GM23338 (cell line): Measurements from ENCODE around the gene DPH7. TPM values are rescaled to one million over a fixed set of nuclear protein-coding genes. Genes with fewer than 3 reads are reported as not detected.

Experiments
- ATAC-seq: fragments of 200-7000 bp; cut with Tn5 transposase; 3 replicates; pipeline ENCODE4 v1.9.1; 2020
- DNase-seq: peaks from one replicate; pipeline ENCODE4 v3.0.0-alpha.2; 2015; ENCODE audit warnings: low spot score
- H2AFZ ChIP-seq: fragments of 200-600 bp; sonication (generic); 2 replicates; pipeline ENCODE4 v1.8.0; 2016; ENCODE audit warnings: antibody characterized with exemption, mild to moderate bottlenecking, moderate library complexity
- H3F3A ChIP-seq: fragments of 200-600 bp; sonication (generic); replicated peaks from 2 replicates; pipeline ENCODE4 v1.8.0; 2017; ENCODE audit warnings: antibody characterized with exemption, mixed run types, low read depth
- H3K27ac ChIP-seq: fragments of 200-600 bp; sonication (generic); 2 replicates; pipeline ENCODE4 v1.6.1; 2016; ENCODE audit warnings: low read depth
- H3K27me3 ChIP-seq: fragments of 200-600 bp; sonication (generic); 2 replicates; pipeline ENCODE4 v1.8.0; 2016; ENCODE audit warnings: mild to moderate bottlenecking, mixed run types, moderate library complexity; ENCODE audit not compliant: insufficient read depth
- H3K36me3 ChIP-seq: fragments of 200-600 bp; sonication (generic); 2 replicates; pipeline ENCODE4 v1.8.0; 2016; ENCODE audit warnings: mild to moderate bottlenecking; ENCODE audit not compliant: insufficient read depth
- H3K4me1 ChIP-seq: fragments of 200-600 bp; sonication (generic); 2 replicates; pipeline ENCODE4 v1.8.0; 2016; ENCODE audit warnings: mild to moderate bottlenecking, moderate library complexity; ENCODE audit not compliant: insufficient read depth
- H3K4me2 ChIP-seq: fragments of 200-600 bp; sonication (generic); 2 replicates; pipeline ENCODE4 v1.7.1; 2017; ENCODE audit warnings: mixed run types
- H3K4me3 ChIP-seq: fragments of 200-600 bp; sonication (generic); 2 replicates; pipeline ENCODE4 v1.6.1; 2016; ENCODE audit warnings: mixed run types
- H3K79me2 ChIP-seq: fragments of 200-600 bp; sonication (generic); replicated peaks from 2 replicates; pipeline ENCODE4 v1.8.0; 2017; ENCODE audit warnings: mild to moderate bottlenecking; ENCODE audit not compliant: insufficient read depth
- H3K9me2 ChIP-seq: fragments of 200-600 bp; sonication (generic); 2 replicates; pipeline ENCODE4 v1.8.0; 2017; ENCODE audit not compliant: insufficient read depth
- H4K20me1 ChIP-seq: fragments of 200-600 bp; sonication (generic); replicated peaks from 2 replicates; pipeline ENCODE4 v1.8.0; 2017; ENCODE audit warnings: mild to moderate bottlenecking; ENCODE audit not compliant: insufficient read depth
- H3K27ac Mint-ChIP-seq: 2 replicates; pipeline ENCODE4 v1.8.0; 2020; ENCODE audit warnings: inconsistent platforms, mild to moderate bottlenecking, moderate library complexity, mixed read lengths
- H3K27me3 Mint-ChIP-seq: 3 replicates; pipeline ENCODE4 v1.8.0; 2022; ENCODE audit warnings: low read depth, mild to moderate bottlenecking, moderate library complexity, mixed read lengths, inconsistent platforms; ENCODE audit not compliant: insufficient read depth, poor library complexity
- H3K36me3 Mint-ChIP-seq: 3 replicates; pipeline ENCODE4 v1.8.0; 2021; ENCODE audit warnings: low read depth, mild to moderate bottlenecking, inconsistent platforms, moderate library complexity, mixed read lengths
- H3K4me1 Mint-ChIP-seq: 3 replicates; pipeline ENCODE4 v1.8.0; 2020; ENCODE audit warnings: mild to moderate bottlenecking, inconsistent platforms, mixed read lengths
- H3K4me3 Mint-ChIP-seq: 3 replicates; pipeline ENCODE4 v1.8.0; 2021; ENCODE audit warnings: moderate library complexity, mild to moderate bottlenecking, inconsistent platforms, mixed read lengths
- H3K9me3 Mint-ChIP-seq: 3 replicates; pipeline ENCODE4 v1.8.0; 2020; ENCODE audit warnings: moderate library complexity, mild to moderate bottlenecking, inconsistent platforms, mixed read lengths
- CREB1 ChIP-seq: fragments of 250-450 bp; sonication (Bioruptor Pico); IDR thresholded peaks from 2 replicates; pipeline ENCODE4 v1.5.0; 2020; ENCODE audit warnings: low read depth, mild to moderate bottlenecking, moderate library complexity
- CTCF ChIP-seq, 2 experiments: fragments of 200-600 bp in 1 of 2; sonication (generic) in 1 of 2; conservative IDR thresholded peaks; 2 replicates each; pipeline versions ENCODE4 v1.5.1 to v1.6.1; 2016 to 2017; ENCODE audit warnings: antibody characterized with exemption in 2 of 2, low read depth in 2 of 2, mild to moderate bottlenecking in 2 of 2, moderate library complexity in 1 of 2
- ETS1 ChIP-seq: IDR thresholded peaks from 2 replicates; pipeline ENCODE4 v1.6.1; 2016; ENCODE audit warnings: antibody characterized with exemption
- EZH2 ChIP-seq: fragments of 200-600 bp; sonication (generic); IDR thresholded peaks from one replicate; pipeline ENCODE4 v1.8.0; 2017; ENCODE audit warnings: antibody characterized with exemption, mild to moderate bottlenecking, low read depth; ENCODE audit not compliant: unreplicated experiment
- EZH2phosphoT487 ChIP-seq: fragments of 200-600 bp; sonication (generic); IDR thresholded peaks from one replicate; pipeline ENCODE4 v1.8.1; 2018; ENCODE audit warnings: antibody characterized with exemption; ENCODE audit not compliant: unreplicated experiment
- JUNB ChIP-seq: IDR thresholded peaks from one replicate; pipeline ENCODE4 v1.6.1; 2016; ENCODE audit warnings: antibody characterized with exemption; ENCODE audit not compliant: unreplicated experiment
- POLR2AphosphoS5 ChIP-seq: IDR thresholded peaks from 2 replicates; pipeline ENCODE4 v1.6.1; 2016; ENCODE audit warnings: antibody characterized with exemption, low read depth
- REST ChIP-seq: IDR thresholded peaks from one replicate; pipeline ENCODE4 v1.6.1; 2018; ENCODE audit warnings: antibody characterized with exemption; ENCODE audit not compliant: unreplicated experiment
- STAT1 ChIP-seq: IDR thresholded peaks from one replicate; pipeline ENCODE4 v1.6.1; 2016; ENCODE audit warnings: antibody characterized with exemption; ENCODE audit not compliant: unreplicated experiment
- ZNF114 ChIP-seq: fragments of 250-450 bp; sonication (Bioruptor Pico); IDR thresholded peaks from 2 replicates; pipeline ENCODE4 v1.5.0; 2020; ENCODE audit warnings: mild to moderate bottlenecking, moderate library complexity
- ZNF331 ChIP-seq: fragments of 250-450 bp; sonication (Bioruptor Pico); IDR thresholded peaks from 2 replicates; pipeline ENCODE4 v1.5.0; 2020; ENCODE audit warnings: low read depth, mild to moderate bottlenecking, moderate library complexity
- polyA plus RNA-seq: library from polyadenylated mRNA; unstranded; fragments of >200 nt; fragmentation: Nextera tagmentation; extraction: Ambion mirVana; gene quantifications from 2 replicates; pipeline ENCODE4 v1.2.1, GENCODE V29; 2016
- total RNA-seq: library from RNA; depleted of rRNA; stranded (reverse); fragments of >200 nt; shearing (Covaris generic); gene quantifications from 2 replicates; pipeline ENCODE4 v1.2.3, GENCODE V29; 2014

Gene DPH7
- total and polyA plus RNA-seq, 2 experiments from 2014 or later: 44.5 to 68.8 TPM

- peaks cover 18% of the 10 kb centered on the region for H3K4me1 Mint-ChIP-seq
- no peaks in the 10 kb centered on the region; the same call in 2 of the 3 replicates for H3K36me3 Mint-ChIP-seq
- ATAC-seq (peak; percentile 80), DNase-seq (peak; percentile 96)
- Histone ChIP-seq H3K4me2 (peak within 1 kb of the TSS; percentile 84), H4K20me1 (peaks cover 5% of the 10 kb centered on the region; the same call in 1 of the 2 replicates), H2AFZ (no peak within 1 kb of the TSS), H3K36me3 (no peaks in the 10 kb centered on the region), H3K79me2 (peaks cover 7% of the 10 kb centered on the region; the same call in 1 of the 2 replicates), H3K4me3 (peak within 1 kb of the TSS; percentile 69), H3K27me3 (peaks cover 6% of the 10 kb centered on the region), H3K9me2 (no peaks in the 10 kb centered on the region), H3K4me1 (peaks cover 6% of the 10 kb centered on the region; the same call in 1 of the 2 replicates), H3K27ac (no peak within 1 kb of the TSS), H3F3A (0 out of 2 replicates have a peak, but pooled peaks cover 11% of the 10 kb centered on the region)
- no peak within 1 kb of the TSS for H3K27ac Mint-ChIP-seq
- TF ChIP-seq POLR2AphosphoS5 (peak; percentile 71), STAT1 (no peak), CREB1 (peak; percentile 50; the same call in 1 of the 2 replicates)
- H3K27me3 Mint-ChIP-seq: peaks cover 18% of the 10 kb centered on the region
- no peaks in the 10 kb centered on the region; the same call in 2 of the 3 replicates for H3K9me3 Mint-ChIP-seq
- peak within 1 kb of the TSS; percentile 74 for H3K4me3 Mint-ChIP-seq
These were observed 26.6 kb upstream of the DPH7 start, which contains the start of gene ARRDC1 for GRCh38 chr9:137605121-137606004. Gene ARRDC1 (plus strand): TSS chr9:137605686. CDS start chr9:137605718, 32 bp downstream.

GRCh38 chr9:137604345-137605086 lies 25.8 kb upstream of the DPH7 start:
- DNase-seq (peak; percentile 35), ATAC-seq (peak; percentile 1; the same call in 2 of the 3 replicates)
- Histone ChIP-seq H3K27ac (no peak overlapping the region), H3K36me3 (no peaks in the 10 kb centered on the region), H3K79me2 (peaks cover 7% of the 10 kb centered on the region; the same call in 1 of the 2 replicates), H3F3A (0 out of 2 replicates have a peak, but pooled peaks cover 11% of the 10 kb centered on the region), H3K4me3 (peak overlapping the region; percentile 59), H3K4me2 (peak overlapping the region; percentile 84), H3K9me2 (no peaks in the 10 kb centered on the region), H3K27me3 (peaks cover 6% of the 10 kb centered on the region), H4K20me1 (peaks cover 5% of the 10 kb centered on the region; the same call in 1 of the 2 replicates), H2AFZ (peak overlapping the region; percentile 63; the same call in 1 of the 2 replicates), H3K4me1 (peaks cover 6% of the 10 kb centered on the region; the same call in 1 of the 2 replicates)
- Mint-ChIP-seq H3K27me3 (peaks cover 18% of the 10 kb centered on the region), H3K4me3 (peak overlapping the region; percentile 68), H3K4me1 (peaks cover 18% of the 10 kb centered on the region), H3K36me3 (no peaks in the 10 kb centered on the region; the same call in 2 of the 3 replicates), H3K9me3 (no peaks in the 10 kb centered on the region; the same call in 2 of the 3 replicates), H3K27ac (no peak overlapping the region)
- TF ChIP-seq EZH2phosphoT487: no peak
- no peak for TF ChIP-seq EZH2
- TF ChIP-seq ETS1: no peak
- no peak for TF ChIP-seq REST
- TF ChIP-seq ZNF331 (CRISPR knock-in tag): no peak
- TF ChIP-seq STAT1: no peak
- TF ChIP-seq CTCF (conservative IDR thresholded peaks at IDR 0.05; ENCODE audit: low read depth in 2 of 2): no peak
- no peak for TF ChIP-seq JUNB
- TF ChIP-seq CREB1: no peak
- no peak for TF ChIP-seq ZNF114
